ENCODE results near the gene PTGFRN. TPM values are rescaled to one million over a fixed set of nuclear protein-coding genes. Genes with fewer than 3 reads are reported as not detected.

The PTGFRN gene
- total and polyA plus RNA-seq, 2 experiments from 2014 or later = 17.4 to 32.7 TPM

DNA sequence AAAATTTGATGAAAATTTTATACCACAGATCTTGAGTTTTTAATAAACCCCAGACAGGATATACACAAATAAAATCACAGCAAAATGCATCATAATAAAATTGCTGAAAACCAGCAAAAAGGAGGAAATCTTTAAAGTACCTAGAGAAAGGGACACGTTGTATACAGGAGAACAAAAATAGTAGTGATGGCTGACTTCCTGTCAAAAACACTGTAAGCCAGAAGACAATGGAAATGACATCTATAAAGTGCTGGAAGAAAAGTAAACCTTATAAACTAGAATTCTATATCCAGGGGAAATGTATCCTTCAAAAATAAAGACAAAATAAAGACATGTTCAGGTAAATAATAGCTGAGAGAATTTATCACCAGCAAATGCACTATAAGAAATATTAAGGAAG is 14.6 kb upstream of the PTGFRN start (continued):
- TF ChIP-seq, protein P1, sequence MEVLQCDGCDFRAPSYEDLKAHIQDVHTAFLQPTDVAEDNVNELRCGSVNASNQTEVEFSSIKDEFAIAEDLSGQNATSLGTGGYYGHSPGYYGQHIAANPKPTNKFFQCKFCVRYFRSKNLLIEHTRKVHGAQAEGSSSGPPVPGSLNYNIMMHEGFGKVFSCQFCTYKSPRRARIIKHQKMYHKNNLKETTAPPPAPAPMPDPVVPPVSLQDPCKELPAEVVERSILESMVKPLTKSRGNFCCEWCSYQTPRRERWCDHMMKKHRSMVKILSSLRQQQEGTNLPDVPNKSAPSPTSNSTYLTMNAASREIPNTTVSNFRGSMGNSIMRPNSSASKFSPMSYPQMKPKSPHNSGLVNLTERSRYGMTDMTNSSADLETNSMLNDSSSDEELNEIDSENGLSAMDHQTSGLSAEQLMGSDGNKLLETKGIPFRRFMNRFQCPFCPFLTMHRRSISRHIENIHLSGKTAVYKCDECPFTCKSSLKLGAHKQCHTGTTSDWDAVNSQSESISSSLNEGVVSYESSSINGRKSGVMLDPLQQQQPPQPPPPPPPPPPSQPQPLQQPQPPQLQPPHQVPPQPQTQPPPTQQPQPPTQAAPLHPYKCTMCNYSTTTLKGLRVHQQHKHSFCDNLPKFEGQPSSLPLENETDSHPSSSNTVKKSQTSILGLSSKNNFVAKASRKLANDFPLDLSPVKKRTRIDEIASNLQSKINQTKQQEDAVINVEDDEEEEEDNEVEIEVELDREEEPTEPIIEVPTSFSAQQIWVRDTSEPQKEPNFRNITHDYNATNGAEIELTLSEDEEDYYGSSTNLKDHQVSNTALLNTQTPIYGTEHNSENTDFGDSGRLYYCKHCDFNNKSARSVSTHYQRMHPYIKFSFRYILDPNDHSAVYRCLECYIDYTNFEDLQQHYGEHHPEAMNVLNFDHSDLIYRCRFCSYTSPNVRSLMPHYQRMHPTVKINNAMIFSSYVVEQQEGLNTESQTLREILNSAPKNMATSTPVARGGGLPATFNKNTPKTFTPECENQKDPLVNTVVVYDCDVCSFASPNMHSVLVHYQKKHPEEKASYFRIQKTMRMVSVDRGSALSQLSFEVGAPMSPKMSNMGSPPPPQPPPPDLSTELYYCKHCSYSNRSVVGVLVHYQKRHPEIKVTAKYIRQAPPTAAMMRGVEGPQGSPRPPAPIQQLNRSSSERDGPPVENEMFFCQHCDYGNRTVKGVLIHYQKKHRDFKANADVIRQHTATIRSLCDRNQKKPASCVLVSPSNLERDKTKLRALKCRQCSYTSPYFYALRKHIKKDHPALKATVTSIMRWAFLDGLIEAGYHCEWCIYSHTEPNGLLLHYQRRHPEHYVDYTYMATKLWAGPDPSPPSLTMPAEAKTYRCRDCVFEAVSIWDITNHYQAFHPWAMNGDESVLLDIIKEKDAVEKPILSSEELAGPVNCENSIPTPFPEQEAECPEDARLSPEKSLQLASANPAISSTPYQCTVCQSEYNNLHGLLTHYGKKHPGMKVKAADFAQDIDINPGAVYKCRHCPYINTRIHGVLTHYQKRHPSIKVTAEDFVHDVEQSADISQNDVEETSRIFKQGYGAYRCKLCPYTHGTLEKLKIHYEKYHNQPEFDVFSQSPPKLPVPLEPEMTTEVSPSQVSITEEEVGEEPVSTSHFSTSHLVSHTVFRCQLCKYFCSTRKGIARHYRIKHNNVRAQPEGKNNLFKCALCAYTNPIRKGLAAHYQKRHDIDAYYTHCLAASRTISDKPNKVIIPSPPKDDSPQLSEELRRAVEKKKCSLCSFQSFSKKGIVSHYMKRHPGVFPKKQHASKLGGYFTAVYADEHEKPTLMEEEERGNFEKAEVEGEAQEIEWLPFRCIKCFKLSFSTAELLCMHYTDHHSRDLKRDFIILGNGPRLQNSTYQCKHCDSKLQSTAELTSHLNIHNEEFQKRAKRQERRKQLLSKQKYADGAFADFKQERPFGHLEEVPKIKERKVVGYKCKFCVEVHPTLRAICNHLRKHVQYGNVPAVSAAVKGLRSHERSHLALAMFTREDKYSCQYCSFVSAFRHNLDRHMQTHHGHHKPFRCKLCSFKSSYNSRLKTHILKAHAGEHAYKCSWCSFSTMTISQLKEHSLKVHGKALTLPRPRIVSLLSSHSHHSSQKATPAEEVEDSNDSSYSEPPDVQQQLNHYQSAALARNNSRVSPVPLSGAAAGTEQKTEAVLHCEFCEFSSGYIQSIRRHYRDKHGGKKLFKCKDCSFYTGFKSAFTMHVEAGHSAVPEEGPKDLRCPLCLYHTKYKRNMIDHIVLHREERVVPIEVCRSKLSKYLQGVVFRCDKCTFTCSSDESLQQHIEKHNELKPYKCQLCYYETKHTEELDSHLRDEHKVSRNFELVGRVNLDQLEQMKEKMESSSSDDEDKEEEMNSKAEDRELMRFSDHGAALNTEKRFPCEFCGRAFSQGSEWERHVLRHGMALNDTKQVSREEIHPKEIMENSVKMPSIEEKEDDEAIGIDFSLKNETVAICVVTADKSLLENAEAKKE (CRISPR knock-in tag; IDR thresholded peaks at IDR 0.05) = no peak
- TF ChIP-seq CREB1 (CRISPR knock-in tag; IDR thresholded peaks at IDR 0.05; ENCODE audit: low read depth) = no peak
- no peak for TF ChIP-seq POLR2AphosphoS5 (IDR thresholded peaks at IDR 0.05; ENCODE audit: low read depth)
- TF ChIP-seq, protein P2, sequence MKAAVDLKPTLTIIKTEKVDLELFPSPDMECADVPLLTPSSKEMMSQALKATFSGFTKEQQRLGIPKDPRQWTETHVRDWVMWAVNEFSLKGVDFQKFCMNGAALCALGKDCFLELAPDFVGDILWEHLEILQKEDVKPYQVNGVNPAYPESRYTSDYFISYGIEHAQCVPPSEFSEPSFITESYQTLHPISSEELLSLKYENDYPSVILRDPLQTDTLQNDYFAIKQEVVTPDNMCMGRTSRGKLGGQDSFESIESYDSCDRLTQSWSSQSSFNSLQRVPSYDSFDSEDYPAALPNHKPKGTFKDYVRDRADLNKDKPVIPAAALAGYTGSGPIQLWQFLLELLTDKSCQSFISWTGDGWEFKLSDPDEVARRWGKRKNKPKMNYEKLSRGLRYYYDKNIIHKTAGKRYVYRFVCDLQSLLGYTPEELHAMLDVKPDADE (IDR thresholded peaks at IDR 0.05) = no peak
- TF ChIP-seq, protein P3, sequence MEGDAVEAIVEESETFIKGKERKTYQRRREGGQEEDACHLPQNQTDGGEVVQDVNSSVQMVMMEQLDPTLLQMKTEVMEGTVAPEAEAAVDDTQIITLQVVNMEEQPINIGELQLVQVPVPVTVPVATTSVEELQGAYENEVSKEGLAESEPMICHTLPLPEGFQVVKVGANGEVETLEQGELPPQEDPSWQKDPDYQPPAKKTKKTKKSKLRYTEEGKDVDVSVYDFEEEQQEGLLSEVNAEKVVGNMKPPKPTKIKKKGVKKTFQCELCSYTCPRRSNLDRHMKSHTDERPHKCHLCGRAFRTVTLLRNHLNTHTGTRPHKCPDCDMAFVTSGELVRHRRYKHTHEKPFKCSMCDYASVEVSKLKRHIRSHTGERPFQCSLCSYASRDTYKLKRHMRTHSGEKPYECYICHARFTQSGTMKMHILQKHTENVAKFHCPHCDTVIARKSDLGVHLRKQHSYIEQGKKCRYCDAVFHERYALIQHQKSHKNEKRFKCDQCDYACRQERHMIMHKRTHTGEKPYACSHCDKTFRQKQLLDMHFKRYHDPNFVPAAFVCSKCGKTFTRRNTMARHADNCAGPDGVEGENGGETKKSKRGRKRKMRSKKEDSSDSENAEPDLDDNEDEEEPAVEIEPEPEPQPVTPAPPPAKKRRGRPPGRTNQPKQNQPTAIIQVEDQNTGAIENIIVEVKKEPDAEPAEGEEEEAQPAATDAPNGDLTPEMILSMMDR (conservative IDR thresholded peaks at IDR 0.05; ENCODE audit: low read depth in 2 of 2) = no peak
- no peak for TF ChIP-seq NANOG (IDR thresholded peaks at IDR 0.05; ENCODE audit: borderline replicate concordance)
- no peak for TF ChIP-seq EZH2 (IDR thresholded peaks at IDR 0.05; ENCODE audit: low read depth, unreplicated experiment)
- no peak for TF ChIP-seq ZNF114 (CRISPR knock-in tag; IDR thresholded peaks at IDR 0.05)
- no peak for TF ChIP-seq JUNB (IDR thresholded peaks at IDR 0.05; ENCODE audit: unreplicated experiment)
- no peak for TF ChIP-seq EZH2phosphoT487 (IDR thresholded peaks at IDR 0.05; ENCODE audit: unreplicated experiment)
